Epithelial cell of esophagus (primary cell): Measurements from ENCODE around the gene MGST1.

ENCODE experiments used
- DNase-seq: peaks from one replicate; pipeline ENCODE4 v3.0.0; 2010; ENCODE audit warnings: low read depth
- H3K4me3 ChIP-seq: 2 replicates; pipeline ENCODE4 v1.5.1; 2011; ENCODE audit warnings: mild to moderate bottlenecking, low read length, control low read depth
- CTCF ChIP-seq: IDR thresholded peaks from 2 replicates; pipeline ENCODE4 v1.5.1; 2011; ENCODE audit warnings: low read depth, mild to moderate bottlenecking, low read length, control low read depth, inconsistent platforms; ENCODE audit not compliant: insufficient read depth; ENCODE audit errors: missing control alignments

The MGST1 gene

GRCh38 chr12:16347391-16348298 is at the start of gene MGST1:
Gene MGST1 (plus strand): TSS chr12:16347645. CDS start chr12:16354253, 6,608 bp downstream.
- no peak for TF ChIP-seq CTCF
- peak; percentile 77 for DNase-seq
- peak within 1 kb of the TSS; percentile 82 for H3K4me3 ChIP-seq

GRCh38 chr12:16299403-16299802 is 48.0 kb upstream of the MGST1 start:
- no peak for TF ChIP-seq CTCF
- DNase-seq: no peak
- no peak overlapping the region for H3K4me3 ChIP-seq

GRCh38 chr12:16300122-16300521 is 47.3 kb upstream of the MGST1 start:
- peak; percentile 3 for DNase-seq
- no peak overlapping the region for H3K4me3 ChIP-seq
- no peak for TF ChIP-seq CTCF

GRCh38 chr12:16300736-16301135 is 46.7 kb upstream of the MGST1 start:
- no peak overlapping the region for H3K4me3 ChIP-seq
- no peak for TF ChIP-seq CTCF
- no peak for DNase-seq

- DNase-seq: no peak
- TF ChIP-seq CTCF: no peak
- H3K4me3 ChIP-seq: no peak overlapping the region
These were observed 43.5 kb upstream of the MGST1 start for GRCh38 chr12:16303939-16304338.

GRCh38 chr12:16307856-16308475 is 39.5 kb upstream of the MGST1 start:
- no peak overlapping the region for H3K4me3 ChIP-seq
- TF ChIP-seq CTCF: no peak
- DNase-seq: no peak

GRCh38 chr12:16310934-16311333 is 36.5 kb upstream of the MGST1 start:
- H3K4me3 ChIP-seq: no peak overlapping the region
- DNase-seq: no peak
- no peak for TF ChIP-seq CTCF
